Gastroesophageal sphincter (tissue), 3 donors: Measurements from ENCODE around the gene FAM228B.
"Not testable (repeated sequence)": the region's sequence is repeated elsewhere in the genome, so short reads cannot be mapped to it uniquely, and the experiment has no call there.

Experiments
- CTCF ChIP-seq, 4 experiments: fragments of 200-600 bp in 2 of 4; fragments of 450-650 bp in 2 of 4; sonication (generic) in 1 of 4; IDR thresholded peaks; one replicate each; pipeline ENCODE4 v1.5.1; 2017 to 2019; ENCODE audit warnings: antibody characterized with exemption in 4 of 4, mild to moderate bottlenecking in 2 of 4, moderate library complexity in 2 of 4
- EP300 ChIP-seq: sonication (generic); formaldehyde crosslinking; IDR thresholded peaks from one replicate; pipeline ENCODE4 v1.6.1; 2017; ENCODE audit warnings: antibody characterized with exemption, mild to moderate bottlenecking
- POLR2A ChIP-seq, 2 donors: fragments of 450-650 bp; IDR thresholded peaks; one replicate each; pipeline ENCODE4 v1.6.1; 2017; ENCODE audit warnings: antibody characterized with exemption in 2 of 2, mild to moderate bottlenecking in 2 of 2, moderate library complexity in 1 of 2

- TF ChIP-seq POLR2A (IDR thresholded peaks at IDR 0.05); EP300; CTCF (IDR thresholded peaks at IDR 0.05): not testable (repeated sequence)
These were observed 22.5 kb upstream of the FAM228B start for GRCh38 chr2:24100732-24101131.
